Stimulated activated CD8-positive, alpha-beta memory T cell treated with anti-CD3 and anti-CD28 coated beads, Interleukin-4, amount 100 ng/mL, for 1 hour (primary cell): ENCODE measurements around the gene MEOX1.

ENCODE experiments used
- DNase-seq, 2 donors: peaks; one replicate each; pipeline ENCODE4 v3.0.0-alpha.2; 2020; ENCODE audit warnings: low read depth in 2 of 2, low spot score in 1 of 2

The MEOX1 gene

GRCh38 chr17:43658900-43659299 is 2.8 kb downstream of the MEOX1 start:
- DNase-seq = no peak

- no peak for DNase-seq
Observed at GRCh38 chr17:43655693-43656255, 5.9 kb downstream of the MEOX1 start.

- DNase-seq = no peak
Observed at GRCh38 chr17:43652124-43652480, 9.6 kb downstream of the MEOX1 start.

- no peak for DNase-seq
Observed at GRCh38 chr17:43650471-43650870, 11.3 kb downstream of the MEOX1 start.

GRCh38 chr17:43648916-43649315 is 12.8 kb downstream of the MEOX1 start:
- no peak for DNase-seq

GRCh38 chr17:43645765-43646481 is 15.8 kb downstream of the MEOX1 start:
- DNase-seq = no peak

GRCh38 chr17:43645450-43645764 is 16.3 kb downstream of the MEOX1 start:
- DNase-seq = no peak

GRCh38 chr17:43644081-43644480 is 17.6 kb downstream of the MEOX1 start:
- DNase-seq = no peak

- no peak for DNase-seq
Observed at GRCh38 chr17:43641416-43641815, 20.3 kb downstream of the MEOX1 start.

- no peak for DNase-seq
Observed at GRCh38 chr17:43640491-43641252, 21.1 kb downstream of the MEOX1 start.

- no peak for DNase-seq
Observed at GRCh38 chr17:43637563-43638323, 24.0 kb downstream of the MEOX1 start.

- no peak for DNase-seq
Observed at GRCh38 chr17:43636426-43636825, 25.3 kb downstream of the MEOX1 start.

GRCh38 chr17:43634591-43635125 is 27.1 kb downstream of the MEOX1 start:
- DNase-seq = no peak

- no peak for DNase-seq
Observed at GRCh38 chr17:43632221-43632620, 29.5 kb downstream of the MEOX1 start.

GRCh38 chr17:43631429-43631828 is 30.3 kb downstream of the MEOX1 start:
- DNase-seq = no peak

GRCh38 chr17:43628089-43628650 is 33.6 kb downstream of the MEOX1 start:
- DNase-seq = no peak

- DNase-seq = no peak
Observed at GRCh38 chr17:43627653-43628052, 34.1 kb downstream of the MEOX1 start.

- DNase-seq = no peak
Observed at GRCh38 chr17:43626023-43626422, 35.7 kb downstream of the MEOX1 start.

GRCh38 chr17:43625606-43626005 is 36.1 kb downstream of the MEOX1 start:
- no peak for DNase-seq

- DNase-seq = no peak
Observed at GRCh38 chr17:43620581-43620980, 41.1 kb downstream of the MEOX1 start.

GRCh38 chr17:43620147-43620546 is 41.6 kb downstream of the MEOX1 start:
- DNase-seq = no peak
